SK-N-SH (cell line): ENCODE results near the gene CD300LG. TPM values are rescaled to one million over a fixed set of nuclear protein-coding genes. Genes with fewer than 3 reads are reported as not detected.

Source experiments
- CTCF ChIA-PET: fragments of 300-600, 350-600 bp; formaldehyde crosslinking; extraction: SDS; loops from one replicate; lab custom pipeline; 2021; lab: Yijun Ruan, JAX
- POLR2A ChIA-PET: fragments of 350-600 bp; sonication (Branson Sonifier 250); formaldehyde crosslinking; extraction: SDS; loops from one replicate; lab custom pipeline; 2020; ENCODE audit warnings: antibody characterized with exemption, inconsistent platforms; lab: Yijun Ruan, JAX
- DNase-seq: peaks from one replicate; pipeline ENCODE4 v3.0.0; 2012
- H2AFZ ChIP-seq: fragments of 200-600 bp; sonication (generic); 2 replicates; pipeline ENCODE4 v1.8.1; 2016; ENCODE audit warnings: antibody characterized with exemption, mild to moderate bottlenecking, low read depth
- H3F3A ChIP-seq: fragments of 200-600 bp; sonication (generic); replicated peaks from 2 replicates; pipeline ENCODE3; 2016; ENCODE audit warnings: antibody characterized with exemption, mild to moderate bottlenecking; ENCODE audit not compliant: insufficient read depth
- H3K27ac ChIP-seq, 2 experiments: fragments of 200-500 bp in 1 of 2; fragments of 200-600 bp in 1 of 2; sonication (Bioruptor generic) in 1 of 2; sonication (generic), shearing (Covaris generic) in 1 of 2; 2 replicates each; pipeline versions ENCODE4 v1.5.1 to v1.6.1; 2014 to 2016; ENCODE audit warnings: low read depth in 2 of 2, inconsistent platforms in 1 of 2, low read length in 1 of 2, mild to moderate bottlenecking in 1 of 2, mixed read lengths in 1 of 2
- H3K27me3 ChIP-seq: fragments of 200-600 bp; sonication (generic), shearing (Covaris generic); 2 replicates; pipeline ENCODE4 v1.6.1; 2016; ENCODE audit warnings: mixed run types; ENCODE audit not compliant: insufficient read depth
- H3K36me3 ChIP-seq, 2 experiments: fragments of 200-500 bp in 1 of 2; fragments of 200-600 bp in 1 of 2; sonication (Bioruptor generic) in 1 of 2; sonication (generic) in 1 of 2; replicated peaks in 1 of 2; 2 replicates each; pipeline versions ENCODE3 to v1.5.1; 2014 to 2016; ENCODE audit warnings: low read length in 1 of 2, mild to moderate bottlenecking in 1 of 2; ENCODE audit not compliant: insufficient read depth in 2 of 2, control insufficient read depth in 1 of 2
- H3K4me1 ChIP-seq, 2 experiments: fragments of 200-500 bp in 1 of 2; fragments of 200-600 bp in 1 of 2; sonication (Bioruptor generic) in 1 of 2; sonication (generic), shearing (Covaris generic) in 1 of 2; 2 replicates each; pipeline versions ENCODE4 v1.5.1 to v1.6.1; 2014 to 2016; ENCODE audit warnings: low read depth in 1 of 2, low read length in 1 of 2, mixed run types in 1 of 2; ENCODE audit not compliant: insufficient read depth in 2 of 2, control insufficient read depth in 1 of 2
- H3K4me2 ChIP-seq: fragments of 200-600 bp; sonication (generic), shearing (Covaris generic); 2 replicates; pipeline ENCODE4 v1.6.1; 2017; ENCODE audit warnings: mixed run types
- H3K4me3 ChIP-seq, 2 experiments: fragments of 200-500 bp in 1 of 2; fragments of 200-600 bp in 1 of 2; sonication (Bioruptor generic) in 1 of 2; sonication (generic), shearing (Covaris generic) in 1 of 2; 2 replicates each; pipeline versions ENCODE4 v1.5.1 to v1.8.1; 2014 to 2016; ENCODE audit warnings: low read depth in 2 of 2, inconsistent platforms in 1 of 2, low read length in 1 of 2, mild to moderate bottlenecking in 1 of 2, mixed read lengths in 1 of 2, moderate library complexity in 1 of 2
- H3K79me2 ChIP-seq: fragments of 200-600 bp; sonication (generic); 2 replicates; pipeline ENCODE4 v1.8.1; 2017; ENCODE audit warnings: mild to moderate bottlenecking; ENCODE audit not compliant: insufficient read depth
- H3K9ac ChIP-seq: fragments of 200-600 bp; sonication (generic); 2 replicates; pipeline ENCODE4 v1.6.1; 2017; ENCODE audit warnings: mixed run types
- H3K9me2 ChIP-seq: fragments of 200-600 bp; sonication (generic); 2 replicates; pipeline ENCODE4 v1.6.1; 2017; ENCODE audit warnings: mixed run types
- H3K9me3 ChIP-seq: fragments of 200-600 bp; sonication (generic); 2 replicates; pipeline ENCODE4 v1.6.1; 2017; ENCODE audit warnings: mixed run types, mild to moderate bottlenecking, moderate library complexity
- H4K20me1 ChIP-seq: fragments of 200-600 bp; sonication (generic); 2 replicates; pipeline ENCODE4 v1.6.1; 2017; ENCODE audit warnings: mild to moderate bottlenecking, mixed run types; ENCODE audit not compliant: insufficient read depth
- ELF1 ChIP-seq: IDR thresholded peaks from 2 replicates; pipeline ENCODE4 v1.4.0; 2012
- EP300 ChIP-seq, 2 experiments: IDR thresholded peaks; 2 replicates each; pipeline versions ENCODE4 v1.4.0 to v1.6.1; 2012; ENCODE audit warnings: borderline replicate concordance in 1 of 2, low read depth in 1 of 2, low read length in 1 of 2
- EZH2phosphoT487 ChIP-seq: fragments of 200-600 bp; sonication (generic); IDR thresholded peaks from 2 replicates; pipeline ENCODE4 v1.6.1; 2017; ENCODE audit warnings: low read depth, mixed run types, mild to moderate bottlenecking, antibody characterized with exemption, moderate library complexity, borderline replicate concordance
- FOSL2 ChIP-seq: IDR thresholded peaks from 2 replicates; pipeline ENCODE4 v1.4.0; 2012; ENCODE audit warnings: low read depth, mild to moderate bottlenecking, moderate library complexity, borderline replicate concordance
- FOXJ3 ChIP-seq: sonication (generic); formaldehyde crosslinking; IDR thresholded peaks from 2 replicates; pipeline ENCODE4 v1.5.1; 2020; ENCODE audit warnings: mild to moderate bottlenecking, missing genetic modification reagents
- GABPA ChIP-seq: IDR thresholded peaks from 2 replicates; pipeline ENCODE4 v1.4.0; 2012; ENCODE audit warnings: low read depth, mild to moderate bottlenecking
- GATA2 ChIP-seq: sonication (generic); formaldehyde crosslinking; IDR thresholded peaks from 2 replicates; pipeline ENCODE4 v1.5.0; 2020; ENCODE audit warnings: mild to moderate bottlenecking, missing genetic modification reagents
- JUND ChIP-seq: IDR thresholded peaks from 2 replicates; pipeline ENCODE4 v1.4.0; 2012
- NFIC ChIP-seq: IDR thresholded peaks from 2 replicates; pipeline ENCODE4 v1.4.0; 2012; ENCODE audit warnings: borderline replicate concordance
- PBX3 ChIP-seq: IDR thresholded peaks from 2 replicates; pipeline ENCODE4; 2012
- RCOR1 ChIP-seq: fragments of 150-350 bp; IDR thresholded peaks from 2 replicates; pipeline ENCODE4 v1.6.1; 2017; ENCODE audit warnings: antibody characterized with exemption, low read length
- SIN3A ChIP-seq: IDR thresholded peaks from 2 replicates; pipeline ENCODE4 v1.6.1; 2012; ENCODE audit warnings: low read depth, mild to moderate bottlenecking, low read length, moderate library complexity, borderline replicate concordance
- SMC3 ChIP-seq: IDR thresholded peaks from 2 replicates; pipeline ENCODE4 v1.6.1; 2012; ENCODE audit warnings: low read depth, low read length, improper control_type of control experiment
- USF1 ChIP-seq: IDR thresholded peaks from 2 replicates; pipeline ENCODE4 v1.4.0; 2012; ENCODE audit warnings: low read depth, borderline replicate concordance
- YY1 ChIP-seq: IDR thresholded peaks from 2 replicates; pipeline ENCODE4 v1.4.0; 2012; ENCODE audit warnings: low read depth, mild to moderate bottlenecking
- WGBS: methylation state at CpG from one replicate; pipeline ENCODE4 v1.1.6; 2017; ENCODE audit warnings: low lambda C conversion rate; 5-methylcytosine and 5-hydroxymethylcytosine counted together
- polyA plus RNA-seq, 3 experiments: library from polyadenylated mRNA; depleted of rRNA; stranded (reverse); fragments of >200 nt; gene quantifications; 2 replicates each; pipeline ENCODE4 v1.2.3, GENCODE V29; 2012
- TF ChIP-seq, protein P1 (sequence below): IDR thresholded peaks from 2 replicates; pipeline ENCODE4 v1.4.0; 2012; ENCODE audit warnings: low read depth
- TF ChIP-seq, protein P2 (sequence below): IDR thresholded peaks from 2 replicates; pipeline ENCODE4 v1.4.0; 2012; ENCODE audit warnings: low read depth, borderline replicate concordance

Gene CD300LG
- polyA plus RNA-seq, 1 of the 3 experiments (the other 2 are of a cell fraction), result not detected

- WGBS, result 100% methylated on average over 4 of the region's 4 CpGs
- no peak overlapping the region for H3K9ac ChIP-seq
- H3K36me3 ChIP-seq, result peaks cover 7 to 48% of the 10 kb centered on the region in 2 experiments
- no peak overlapping the region for H3K4me2 ChIP-seq
- H3K4me1 ChIP-seq, result peaks cover 0 to 8% of the 10 kb centered on the region in 2 experiments; a peak in 1 of 4 replicates
- DNase-seq, result no peak
- H3K79me2 ChIP-seq, result no peaks in the 10 kb centered on the region
- ChIA-PET CTCF (interaction anchor here (1.0 to 1.1 kb wide), 2 partner anchors 37 to 70 kb away, joined by 3 read pairs; partner anchors contain the start of gene CD300LG), POLR2A (no interaction called here)
- TF ChIP-seq SMC3, result no peak
- TF ChIP-seq, protein P1, sequence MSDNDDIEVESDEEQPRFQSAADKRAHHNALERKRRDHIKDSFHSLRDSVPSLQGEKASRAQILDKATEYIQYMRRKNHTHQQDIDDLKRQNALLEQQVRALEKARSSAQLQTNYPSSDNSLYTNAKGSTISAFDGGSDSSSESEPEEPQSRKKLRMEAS, result no peak
- peaks cover 10% of the 10 kb centered on the region for H3F3A ChIP-seq
- no peaks in the 10 kb centered on the region for H4K20me1 ChIP-seq
- no peaks in the 10 kb centered on the region for H3K9me3 ChIP-seq
- H3K27me3 ChIP-seq, result no peaks in the 10 kb centered on the region
- H3K27ac ChIP-seq, result no peak overlapping the region
- H3K9me2 ChIP-seq, result no peaks in the 10 kb centered on the region
- H2AFZ ChIP-seq, result no peak overlapping the region
- no peak overlapping the region for H3K4me3 ChIP-seq
Observed at GRCh38 chr17:43810226-43810715, 36.7 kb upstream of the CD300LG start.

DNA sequence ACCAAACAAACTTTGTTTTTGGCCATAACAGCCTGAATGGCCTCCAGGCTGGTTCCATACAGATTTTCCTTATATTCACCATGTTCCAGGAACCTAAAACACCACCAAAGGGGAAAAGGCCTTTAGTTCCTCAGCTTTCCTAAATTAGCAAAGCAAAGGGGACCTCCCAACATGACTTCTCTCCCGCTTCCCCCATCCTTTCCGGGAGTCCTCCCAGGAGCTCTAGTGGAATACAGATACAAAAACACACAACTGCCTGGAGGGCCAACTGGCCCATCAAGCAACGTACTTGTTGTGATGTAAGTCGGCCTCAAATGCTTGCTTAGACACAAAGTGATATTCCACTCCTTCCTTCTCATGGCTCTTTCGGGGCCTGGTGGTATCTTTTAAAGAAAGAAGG lies 36.2 kb upstream of the CD300LG start:
- Histone ChIP-seq H3K27me3 (no peaks in the 10 kb centered on the region), H3F3A (peaks cover 4% of the 10 kb centered on the region), H3K4me3 (no peak overlapping the region), H3K4me1 (peaks cover 0 to 8% of the 10 kb centered on the region in 2 experiments; a peak in 1 of 4 replicates), H3K4me2 (no peak overlapping the region), H3K9me2 (no peaks in the 10 kb centered on the region), H3K27ac (no peak overlapping the region), H3K36me3 (peaks cover 7 to 46% of the 10 kb centered on the region in 2 experiments), H3K9ac (no peak overlapping the region), H2AFZ (no peak overlapping the region), H3K9me3 (no peaks in the 10 kb centered on the region), H3K79me2 (no peaks in the 10 kb centered on the region), H4K20me1 (no peaks in the 10 kb centered on the region)
- 93% methylated on average over 5 of the region's 5 CpGs for WGBS
- DNase-seq, result no peak
- TF ChIP-seq ELF1 (no peak), PBX3 (no peak), SIN3A (no peak), GATA2 (CRISPR knock-in tag) (no peak), EP300 (IDR thresholded peaks at IDR 0.05; ENCODE audit: borderline replicate concordance in 1 of 2, low read depth in 1 of 2, low read length in 1 of 2) (no peak), EZH2phosphoT487 (no peak), FOXJ3 (CRISPR knock-in tag) (no peak), GABPA (no peak), USF1 (no peak), NFIC (no peak), RCOR1 (no peak), JUND (no peak), YY1 (no peak), FOSL2 (no peak)
- TF ChIP-seq, protein P2, sequence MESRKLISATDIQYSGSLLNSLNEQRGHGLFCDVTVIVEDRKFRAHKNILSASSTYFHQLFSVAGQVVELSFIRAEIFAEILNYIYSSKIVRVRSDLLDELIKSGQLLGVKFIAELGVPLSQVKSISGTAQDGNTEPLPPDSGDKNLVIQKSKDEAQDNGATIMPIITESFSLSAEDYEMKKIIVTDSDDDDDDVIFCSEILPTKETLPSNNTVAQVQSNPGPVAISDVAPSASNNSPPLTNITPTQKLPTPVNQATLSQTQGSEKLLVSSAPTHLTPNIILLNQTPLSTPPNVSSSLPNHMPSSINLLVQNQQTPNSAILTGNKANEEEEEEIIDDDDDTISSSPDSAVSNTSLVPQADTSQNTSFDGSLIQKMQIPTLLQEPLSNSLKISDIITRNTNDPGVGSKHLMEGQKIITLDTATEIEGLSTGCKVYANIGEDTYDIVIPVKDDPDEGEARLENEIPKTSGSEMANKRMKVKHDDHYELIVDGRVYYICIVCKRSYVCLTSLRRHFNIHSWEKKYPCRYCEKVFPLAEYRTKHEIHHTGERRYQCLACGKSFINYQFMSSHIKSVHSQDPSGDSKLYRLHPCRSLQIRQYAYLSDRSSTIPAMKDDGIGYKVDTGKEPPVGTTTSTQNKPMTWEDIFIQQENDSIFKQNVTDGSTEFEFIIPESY, result no peak
- TF ChIP-seq, protein P1, result no peak
- POLR2A ChIA-PET, result no interaction called here
- CTCF ChIA-PET, result interaction anchor here (1.0 to 1.1 kb wide), 2 partner anchors 36 to 70 kb away, joined by 3 read pairs; partner anchors contain the start of gene CD300LG
